Colon (tissue), 2 donors: ENCODE measurements around the gene ATG4A.

Source experiments
- FAIRE-seq: peaks from 2 replicates; lab custom pipeline; 2012; peaks lifted over from hg19 to GRCh38; lab: Jason Lieb, UNC
- donor health status: control.
- donor health status: control.

Gene ATG4A

DNA sequence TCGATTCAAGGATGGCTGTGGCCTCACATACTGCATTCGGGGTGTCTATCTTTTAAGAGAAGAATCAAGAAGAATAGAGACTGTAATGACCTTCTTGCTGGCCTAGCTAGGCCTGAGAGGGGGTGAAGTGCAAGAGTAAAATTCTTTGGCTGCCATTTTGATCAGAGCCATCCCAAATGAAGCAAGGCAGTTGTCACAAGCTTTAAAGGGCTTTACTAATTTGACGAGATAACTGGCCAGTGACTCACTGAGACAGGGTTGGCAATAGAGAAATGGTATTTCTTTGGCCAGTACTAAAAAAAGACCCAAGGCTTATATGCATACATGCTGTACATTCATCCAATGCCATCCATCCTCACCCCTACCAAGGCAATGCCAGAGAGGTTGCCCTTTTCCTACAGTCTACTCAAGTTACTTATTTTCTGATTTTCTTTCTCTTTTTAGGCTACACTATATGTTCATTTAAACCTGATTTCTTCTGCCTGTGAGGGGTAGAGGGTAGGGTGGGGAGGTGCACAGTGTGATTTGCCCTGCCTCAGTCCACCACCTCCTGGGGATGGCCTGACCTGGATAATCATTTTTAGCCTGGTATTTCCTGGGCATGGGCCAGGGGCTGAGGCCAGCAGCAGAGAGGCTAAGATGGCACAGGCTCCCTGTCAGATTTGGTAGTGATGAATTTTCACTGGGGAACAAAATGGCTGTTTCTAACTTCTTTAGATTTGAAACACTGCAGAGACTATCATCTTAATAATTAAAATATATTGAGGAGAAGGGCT is 32.2 kb downstream of the ATG4A start:
- FAIRE-seq, result no peak

DNA sequence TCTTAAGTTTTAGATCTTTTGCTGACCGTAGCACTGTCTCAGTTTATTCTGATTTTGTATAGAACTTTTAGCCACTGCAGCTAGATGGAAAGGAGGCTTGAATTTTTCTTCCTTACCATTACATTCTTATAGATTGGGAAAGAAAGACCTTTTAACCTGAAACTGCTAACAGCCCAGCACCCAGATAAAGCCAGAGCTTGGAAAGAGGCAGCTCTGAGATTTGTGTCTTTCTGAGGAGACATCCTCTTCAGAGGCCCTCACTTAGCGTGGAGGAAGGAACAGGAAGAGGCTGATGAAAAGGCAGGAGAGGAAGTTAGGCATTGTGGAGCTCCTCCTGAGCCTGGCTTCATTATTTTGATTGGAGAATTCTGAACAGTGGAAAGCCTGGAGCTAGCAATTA is 35.1 kb downstream of the ATG4A start:
- FAIRE-seq, result no peak

DNA sequence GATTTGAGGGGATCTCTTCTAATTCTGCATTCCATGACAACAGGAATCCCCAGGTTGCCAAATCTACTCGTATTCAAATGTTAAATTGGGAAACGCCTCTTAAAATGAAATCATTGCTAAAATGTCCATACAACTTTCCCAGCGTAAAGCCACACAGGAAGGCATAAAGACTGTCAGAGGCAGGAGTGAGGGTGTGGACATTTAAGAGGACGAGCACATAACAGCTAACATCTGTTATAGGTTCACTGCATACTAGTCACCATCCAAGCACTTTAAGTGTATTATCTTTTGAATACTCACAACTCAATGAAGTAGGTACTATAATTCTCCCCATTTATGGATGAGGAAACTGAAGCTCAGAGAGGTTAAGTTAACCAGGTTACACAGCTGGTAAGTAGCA is 35.6 kb downstream of the ATG4A start:
- FAIRE-seq, result no peak

DNA sequence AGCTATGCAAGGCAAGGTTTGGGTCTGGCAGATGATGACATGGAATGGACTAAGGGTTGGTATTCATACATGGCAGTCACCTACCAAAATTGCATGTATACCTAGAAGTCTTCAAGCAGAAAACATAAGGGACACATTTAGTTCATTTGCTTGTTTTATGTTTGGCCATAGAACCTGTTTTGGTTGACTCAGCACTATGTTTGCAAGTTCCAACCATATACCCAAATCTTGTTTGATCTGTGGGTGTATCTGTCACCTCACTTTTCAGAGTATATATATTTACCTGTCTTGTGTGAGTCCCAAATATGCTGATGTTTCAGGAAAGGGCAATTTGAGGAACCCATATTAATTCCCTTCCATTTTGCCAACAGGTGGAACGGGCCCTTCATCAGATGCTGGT is 39.3 kb downstream of the ATG4A start:
- FAIRE-seq, result no peak

DNA sequence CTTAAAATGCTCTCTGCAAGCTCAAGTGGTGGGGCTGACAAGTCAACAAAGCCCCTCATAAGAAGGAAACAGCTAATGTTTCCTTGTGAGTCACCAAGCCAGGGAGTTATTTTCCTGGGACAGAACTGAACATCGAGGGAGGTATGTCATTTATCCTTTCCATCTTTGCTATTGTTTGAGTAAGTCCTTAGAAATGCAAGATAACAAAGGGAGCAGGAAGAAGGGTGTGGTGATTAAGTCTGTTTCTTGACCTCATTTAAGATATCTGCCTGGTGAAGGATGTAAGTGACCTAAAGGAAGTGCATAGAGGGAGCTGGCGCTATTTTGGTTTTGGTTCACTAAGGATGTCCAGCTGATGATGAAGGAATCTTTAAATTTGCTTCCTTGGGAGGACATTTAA is 39.9 kb downstream of the ATG4A start:
- no peak for FAIRE-seq

DNA sequence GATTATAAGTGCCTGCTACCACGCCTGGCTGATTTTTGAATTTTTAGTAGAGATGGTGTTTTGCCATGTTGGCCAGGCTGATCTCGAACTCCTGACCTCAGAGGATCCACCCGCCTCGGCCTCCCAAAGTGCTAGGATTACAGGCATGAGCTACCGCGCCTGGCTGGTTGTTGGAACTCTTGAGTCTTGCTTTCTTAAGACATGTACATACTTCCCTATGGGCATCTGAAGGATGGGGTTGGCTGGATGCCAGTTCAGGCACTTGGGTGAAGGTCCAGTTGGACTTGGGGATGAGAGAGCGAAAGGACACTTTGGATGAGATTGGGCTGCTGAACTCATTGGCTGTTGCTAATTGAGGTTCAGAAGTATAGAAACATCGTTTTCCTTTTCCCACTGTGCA is 40.5 kb downstream of the ATG4A start:
- FAIRE-seq, result no peak

DNA sequence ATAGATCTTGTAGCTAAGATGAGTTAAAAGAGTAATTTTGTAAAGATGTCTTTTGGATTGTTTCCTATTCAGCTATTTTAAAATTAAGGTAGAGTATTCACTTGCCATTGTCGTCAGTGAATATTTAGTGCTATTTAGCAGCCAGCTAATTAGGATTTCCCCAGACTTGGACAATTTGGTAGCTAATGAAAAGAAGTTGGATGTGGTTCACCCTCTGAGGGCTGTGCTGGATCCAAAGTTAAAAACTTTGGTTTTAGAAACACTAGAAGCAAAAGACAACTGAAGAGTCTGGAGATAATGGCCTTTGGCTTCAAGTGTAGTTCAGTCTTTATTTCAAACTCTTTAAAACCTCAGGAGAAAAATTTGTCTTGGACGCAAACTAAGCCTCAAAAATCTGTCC is 41.3 kb downstream of the ATG4A start:
- FAIRE-seq, result no peak

DNA sequence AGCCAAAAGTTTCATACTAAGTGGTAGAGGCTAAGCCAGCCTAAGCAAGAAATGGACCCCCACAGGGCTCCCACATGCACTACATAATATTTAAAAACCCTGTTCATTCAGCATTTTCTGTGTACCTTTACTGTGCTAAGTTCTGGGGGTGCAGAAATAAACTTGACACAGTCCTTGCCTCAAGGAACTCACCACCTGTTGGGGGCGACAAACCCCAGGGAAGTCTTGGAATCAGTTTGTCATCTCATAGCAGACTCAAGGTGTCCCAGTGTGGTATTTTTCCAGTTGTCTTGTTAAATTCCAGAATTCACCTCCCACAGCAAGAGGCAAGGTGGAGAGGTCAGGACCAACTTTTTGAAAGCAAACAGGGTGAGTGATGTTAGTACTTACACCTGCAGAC is 43.1 kb downstream of the ATG4A start:
- FAIRE-seq, result no peak

DNA sequence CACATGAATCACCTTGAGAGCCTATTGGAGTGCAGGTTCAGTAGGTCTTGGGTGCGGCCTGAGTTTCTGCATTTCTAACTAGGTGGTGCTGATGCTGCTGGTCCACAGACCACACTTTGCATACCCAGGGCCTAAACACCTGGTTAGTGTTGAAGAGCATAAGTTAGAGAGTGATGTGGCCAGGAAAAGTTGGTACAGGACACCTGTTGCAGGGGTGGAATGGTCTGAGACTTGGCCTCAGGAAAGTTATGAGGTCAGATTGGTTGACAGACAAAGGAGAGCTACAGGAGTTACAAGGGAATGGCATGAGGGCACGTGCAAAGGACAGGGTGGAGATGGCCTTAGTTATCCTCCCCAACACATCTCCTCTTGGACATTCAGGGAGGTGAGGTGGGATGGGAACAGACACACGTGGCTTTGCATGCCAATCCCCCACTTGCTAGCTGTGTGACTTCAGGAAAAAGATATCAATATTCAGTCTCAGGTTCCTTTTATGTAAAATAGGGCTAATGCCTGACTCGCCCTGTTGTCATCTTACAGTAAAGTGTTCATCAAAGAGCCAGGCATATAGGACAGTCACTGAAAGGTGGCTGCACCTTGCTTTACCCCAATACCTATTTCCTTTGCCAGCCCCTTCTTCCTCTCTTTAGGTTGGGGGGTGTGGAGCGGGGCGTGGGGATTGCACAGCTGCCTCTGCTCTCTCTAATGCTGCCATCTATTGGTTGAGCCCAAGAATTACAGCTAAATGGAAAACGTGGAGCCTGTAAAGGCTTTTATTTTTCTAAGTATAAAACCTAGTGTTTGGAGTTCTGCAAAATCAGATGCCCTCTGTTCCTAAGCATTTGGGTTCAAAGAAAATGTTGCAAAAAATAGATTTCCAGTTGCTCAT is 47.5 kb downstream of the ATG4A start:
- FAIRE-seq, result no peak

DNA sequence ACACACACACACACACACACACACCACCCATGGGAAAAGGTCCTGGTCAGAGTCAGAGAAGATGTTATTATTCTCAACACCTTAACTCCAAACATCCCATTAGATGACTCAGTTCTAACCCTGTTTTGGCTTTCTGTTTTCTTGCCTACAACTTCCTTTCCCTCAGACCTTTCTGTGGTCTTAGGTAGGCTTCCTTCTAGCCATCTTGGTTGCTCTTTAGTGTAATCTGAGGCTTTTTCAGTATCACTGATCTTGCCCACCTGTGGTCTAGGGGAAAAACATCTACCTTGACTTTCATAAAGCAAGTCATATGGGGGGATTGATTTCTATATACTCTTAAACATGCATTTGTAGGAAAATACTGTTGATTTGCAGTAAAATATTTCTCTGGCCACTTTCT is 56.9 kb downstream of the ATG4A start:
- no peak for FAIRE-seq

DNA sequence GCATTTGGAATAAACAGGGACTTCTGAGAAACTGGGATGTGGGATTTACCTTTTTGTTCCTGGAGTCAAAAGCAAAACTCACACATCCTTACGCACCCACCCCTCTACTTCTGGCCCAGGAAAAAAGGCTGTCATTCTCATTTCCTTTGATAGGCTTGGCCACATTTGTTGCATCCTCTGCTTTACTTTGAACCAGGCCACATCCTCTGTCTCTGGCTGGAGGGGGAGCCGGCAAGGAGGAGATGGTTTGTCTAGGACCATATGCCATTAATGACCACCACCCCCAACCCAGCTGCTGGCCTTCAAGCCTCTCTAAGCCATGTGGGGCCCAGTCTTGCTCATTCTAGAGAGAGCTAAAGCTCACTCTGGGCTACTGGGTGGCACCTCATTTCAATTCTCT is 64.5 kb downstream of the ATG4A start:
- FAIRE-seq, result no peak

DNA sequence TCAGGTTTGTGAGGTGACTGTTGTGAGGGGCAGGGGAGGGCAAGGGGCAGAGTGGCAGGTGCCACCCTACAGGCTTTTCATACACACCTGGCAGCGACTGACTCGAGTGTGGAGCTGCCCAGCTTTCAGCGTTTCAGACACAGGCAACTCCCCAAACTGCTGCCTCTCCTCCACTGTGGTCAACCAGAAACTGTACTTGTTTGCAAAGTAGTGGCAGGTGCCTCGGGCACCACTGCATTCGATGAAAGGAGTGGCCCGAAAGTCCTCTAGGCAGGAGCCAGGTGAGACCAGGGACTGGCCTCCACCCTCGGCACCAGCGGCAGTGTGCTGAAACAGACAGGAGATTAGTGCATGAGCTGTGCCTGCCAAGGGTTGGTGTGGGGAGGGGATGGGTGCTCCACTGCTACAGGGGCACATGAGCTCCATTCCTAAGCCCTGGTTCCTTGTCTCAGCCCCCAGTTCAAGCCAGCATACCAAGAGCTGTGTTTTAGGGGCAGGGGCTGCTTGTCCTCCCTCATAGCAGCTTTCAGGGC is 65.4 kb downstream of the ATG4A start:
- FAIRE-seq, result no peak

DNA sequence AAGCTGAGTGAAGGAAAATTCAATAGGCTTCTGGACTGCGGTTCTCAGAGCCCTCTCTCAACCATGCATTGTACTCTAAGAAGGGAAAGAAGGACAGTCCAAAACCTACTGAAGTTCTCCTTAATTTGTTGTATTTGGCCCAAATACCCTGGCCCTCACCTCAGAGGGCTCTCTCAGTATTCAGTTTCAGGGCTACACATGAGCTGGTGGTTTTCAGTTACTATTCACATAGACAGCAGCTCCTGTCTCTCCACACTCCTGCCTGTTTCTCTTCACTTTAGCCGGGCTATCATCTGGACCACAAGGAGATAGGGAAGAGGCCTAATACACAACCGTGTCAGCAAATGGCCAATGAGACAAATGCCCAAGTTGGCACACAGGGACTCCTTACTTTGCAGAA is 66.0 kb downstream of the ATG4A start:
- FAIRE-seq, result no peak

DNA sequence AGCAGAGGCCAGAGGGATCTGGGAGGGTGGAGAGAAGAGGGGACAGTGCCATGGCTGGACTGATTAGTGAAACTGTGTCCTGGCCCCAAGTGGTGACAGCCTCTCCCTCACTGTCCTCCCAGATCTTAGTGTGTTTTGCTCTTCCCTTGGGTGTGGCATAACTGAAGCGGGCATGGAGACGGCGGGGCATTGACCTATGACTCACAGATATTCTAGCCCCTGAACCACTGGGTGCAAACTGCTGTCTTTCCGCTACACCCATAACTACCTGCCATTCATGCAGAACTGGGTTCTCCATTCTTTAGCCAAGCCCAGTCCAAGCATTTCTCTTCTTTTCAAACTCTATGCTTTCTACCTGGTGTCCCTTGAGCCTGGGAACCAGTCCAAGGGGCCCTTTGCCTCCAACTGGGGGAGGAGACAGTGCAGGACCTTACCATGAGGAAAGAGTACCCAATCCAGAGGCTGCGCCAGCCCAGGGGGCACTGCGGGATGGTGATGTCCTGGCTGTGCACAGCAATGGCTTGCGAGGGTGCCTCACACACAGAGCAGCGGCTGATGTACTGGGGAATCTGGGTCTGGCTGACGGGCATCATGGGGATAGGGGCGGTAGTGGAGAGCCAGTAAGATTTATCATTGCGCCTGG is 67.6 kb downstream of the ATG4A start:
- no peak for FAIRE-seq

DNA sequence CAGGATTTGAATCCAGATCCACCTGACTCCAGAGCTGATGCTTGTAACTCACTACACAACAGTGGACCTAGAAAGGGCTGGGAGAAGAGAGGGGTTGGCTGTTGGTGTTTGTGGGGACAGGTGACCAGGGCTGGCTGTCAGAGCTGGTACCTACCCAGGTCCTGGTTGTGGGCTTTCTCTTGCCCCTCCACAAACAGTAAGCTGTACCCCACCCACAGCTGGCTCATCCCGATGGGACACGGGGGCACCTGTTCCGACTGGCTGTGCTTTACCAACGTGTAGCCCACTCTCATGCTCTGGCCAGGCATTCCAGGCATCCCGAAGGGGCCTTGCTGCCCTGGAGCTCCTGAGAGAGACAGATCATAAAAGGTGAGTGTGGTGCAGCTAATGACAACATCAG is 68.7 kb downstream of the ATG4A start:
- FAIRE-seq, result no peak

DNA sequence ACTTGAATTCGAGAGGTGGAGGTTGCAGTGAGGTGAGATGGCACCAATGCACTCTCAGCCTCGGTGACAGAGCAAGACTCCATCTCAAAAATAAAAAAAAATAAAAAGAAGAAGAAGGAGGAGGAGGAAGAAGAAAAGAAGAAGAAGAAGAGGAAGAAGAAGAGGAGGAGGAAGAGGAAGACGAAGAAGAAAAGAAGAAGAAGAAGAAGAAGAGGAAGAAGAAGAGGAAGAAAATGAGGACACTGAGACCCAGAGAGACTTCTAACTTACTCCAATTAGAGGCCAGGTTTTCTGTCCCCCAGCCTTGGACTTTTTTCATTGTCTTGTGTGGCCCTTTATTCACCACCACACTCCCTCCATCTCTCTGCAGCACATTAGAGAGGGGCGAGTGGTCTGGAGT is 70.7 kb downstream of the ATG4A start:
- FAIRE-seq, result no peak

DNA sequence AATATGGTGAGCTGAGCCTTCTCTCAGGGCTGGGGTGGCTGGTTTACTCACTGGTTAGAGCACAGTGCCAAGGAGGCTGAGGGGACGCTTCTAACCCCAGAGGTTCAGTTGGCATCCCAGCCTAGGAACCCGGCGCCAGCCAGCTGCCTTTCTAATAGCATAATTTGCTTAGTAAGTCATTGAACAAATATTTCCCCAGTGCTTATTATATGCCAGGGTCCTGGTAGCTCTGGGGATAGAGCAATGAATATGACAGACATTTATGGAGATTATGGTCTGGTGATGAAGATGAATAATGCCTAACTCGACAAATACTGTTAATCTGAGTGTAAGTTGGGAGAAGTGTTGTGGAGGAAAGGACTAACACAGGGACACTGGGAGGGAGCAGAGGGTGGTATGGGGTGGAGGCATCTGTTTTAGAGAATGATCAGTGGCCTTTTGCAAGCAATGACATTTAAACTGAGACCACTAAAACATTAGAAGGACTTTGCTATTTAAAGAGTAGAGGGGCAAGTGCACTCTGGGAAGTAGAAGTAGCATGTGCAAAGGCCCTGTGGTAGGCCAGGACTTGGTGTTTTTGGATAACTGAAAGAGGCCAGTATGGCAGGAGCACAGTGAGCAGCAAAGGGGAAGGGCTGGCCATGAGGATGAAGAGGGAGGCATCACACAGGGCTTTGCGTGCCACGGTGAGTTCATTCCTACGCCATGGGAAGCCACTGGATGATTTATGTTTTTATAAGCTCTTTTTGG is 71.9 kb downstream of the ATG4A start:
- no peak for FAIRE-seq

DNA sequence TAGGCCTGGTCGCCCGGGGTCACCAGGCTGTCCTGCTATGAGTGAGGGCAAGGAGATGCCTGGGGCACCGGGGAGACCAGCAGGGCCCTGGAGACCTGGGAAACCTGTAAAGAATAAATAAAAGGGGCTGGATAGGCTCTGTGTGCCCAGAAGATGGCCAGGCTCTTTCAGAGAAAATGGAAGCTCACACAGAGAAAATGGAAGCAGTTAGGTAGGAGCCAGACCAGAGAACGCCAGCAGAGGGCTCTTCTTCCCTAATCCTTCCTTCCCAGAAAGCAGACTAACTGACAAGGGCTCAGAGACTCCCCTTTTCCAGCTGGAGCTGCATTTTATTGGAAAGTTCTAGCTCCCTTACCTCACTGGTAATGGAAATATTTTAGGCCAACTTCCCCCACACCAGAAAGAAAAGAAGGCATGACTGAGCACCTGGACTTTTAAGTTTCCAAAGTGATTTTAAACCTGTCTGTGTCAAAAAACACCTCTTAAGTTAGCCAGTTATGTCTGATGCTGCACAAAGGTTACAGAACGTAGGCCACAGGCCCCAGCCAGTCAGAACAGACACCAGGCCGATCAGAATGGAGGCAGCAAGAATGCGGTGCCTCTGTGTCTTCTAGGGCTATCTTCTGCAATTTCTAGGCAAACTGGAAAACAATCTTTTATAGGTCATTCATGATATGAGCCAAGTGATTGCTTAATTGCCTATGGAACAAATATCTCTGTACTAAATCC is 74.0 kb downstream of the ATG4A start:
- no peak for FAIRE-seq

DNA sequence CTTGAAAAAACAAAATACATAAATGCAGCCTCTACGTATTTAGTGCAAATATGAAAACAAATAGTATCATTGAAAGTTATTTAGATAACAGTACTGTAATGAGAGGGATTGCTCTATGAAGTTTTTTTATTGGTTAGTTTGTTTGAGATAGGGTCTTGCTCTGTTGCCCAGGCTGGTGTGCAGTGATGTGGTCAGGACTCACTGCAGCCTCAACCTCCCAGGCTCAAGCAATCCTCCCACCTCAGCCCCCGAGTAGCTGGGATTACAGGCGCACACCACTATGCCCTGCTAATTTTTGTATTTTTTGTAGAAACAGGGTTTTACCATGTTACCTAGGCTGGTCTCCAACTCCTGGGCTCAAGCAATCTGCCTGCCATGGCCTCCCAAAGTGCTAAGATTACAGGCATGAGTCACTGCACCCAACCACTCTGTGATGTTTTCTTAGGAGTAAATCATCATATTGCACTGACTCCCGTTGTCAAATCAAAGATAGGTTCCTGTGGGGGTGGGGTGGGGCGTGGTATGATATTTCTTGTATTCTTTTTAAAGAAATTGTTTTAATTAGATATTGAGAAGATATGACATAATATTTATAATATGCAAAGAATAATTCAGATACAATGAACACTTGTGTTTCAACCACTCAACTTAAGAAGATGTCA is 75.8 kb downstream of the ATG4A start:
- FAIRE-seq, result no peak

DNA sequence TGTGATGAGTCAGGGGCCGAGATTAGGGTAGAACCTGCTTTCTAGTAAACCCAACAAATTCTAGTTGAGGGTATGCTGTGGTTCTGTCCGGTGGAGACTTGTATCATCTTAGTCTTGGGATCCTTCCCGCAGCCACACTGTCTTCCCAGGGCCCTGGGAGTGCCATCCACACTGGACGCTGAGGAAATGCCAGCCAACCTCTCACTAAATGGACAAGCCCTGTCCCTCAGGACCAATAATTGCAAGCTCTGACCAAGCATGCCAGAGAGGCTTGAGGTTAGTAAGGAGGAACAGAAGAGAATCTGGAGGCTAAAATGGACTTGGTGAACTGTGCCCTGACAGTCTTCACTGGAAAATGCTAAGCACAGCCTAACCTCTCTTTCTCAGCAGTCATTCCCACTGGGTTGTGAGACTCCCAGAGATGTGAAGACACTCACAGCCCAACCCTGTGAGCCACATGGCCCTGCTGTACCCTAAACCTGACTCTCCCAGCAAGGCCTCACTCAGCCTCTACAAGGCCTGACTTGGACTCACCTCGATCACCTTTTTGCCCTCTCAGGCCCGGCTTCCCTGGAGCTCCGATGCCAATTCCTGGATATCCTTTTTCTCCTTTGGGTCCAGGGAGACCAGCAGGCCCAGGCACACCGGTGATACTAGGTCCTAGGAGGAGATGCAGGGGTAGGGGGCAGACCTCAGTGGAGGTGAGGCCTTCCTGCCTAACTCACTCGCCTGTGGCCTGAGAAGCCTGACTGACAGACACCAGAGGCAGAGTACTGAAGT is 77.6 kb downstream of the ATG4A start:
- FAIRE-seq, result no peak
